Measurements from ENCODE around the gene DBNDD2.
A peak's percentile ranks its signal among the peaks of the same experiment; 100 is the strongest.

The DBNDD2 gene

DNA sequence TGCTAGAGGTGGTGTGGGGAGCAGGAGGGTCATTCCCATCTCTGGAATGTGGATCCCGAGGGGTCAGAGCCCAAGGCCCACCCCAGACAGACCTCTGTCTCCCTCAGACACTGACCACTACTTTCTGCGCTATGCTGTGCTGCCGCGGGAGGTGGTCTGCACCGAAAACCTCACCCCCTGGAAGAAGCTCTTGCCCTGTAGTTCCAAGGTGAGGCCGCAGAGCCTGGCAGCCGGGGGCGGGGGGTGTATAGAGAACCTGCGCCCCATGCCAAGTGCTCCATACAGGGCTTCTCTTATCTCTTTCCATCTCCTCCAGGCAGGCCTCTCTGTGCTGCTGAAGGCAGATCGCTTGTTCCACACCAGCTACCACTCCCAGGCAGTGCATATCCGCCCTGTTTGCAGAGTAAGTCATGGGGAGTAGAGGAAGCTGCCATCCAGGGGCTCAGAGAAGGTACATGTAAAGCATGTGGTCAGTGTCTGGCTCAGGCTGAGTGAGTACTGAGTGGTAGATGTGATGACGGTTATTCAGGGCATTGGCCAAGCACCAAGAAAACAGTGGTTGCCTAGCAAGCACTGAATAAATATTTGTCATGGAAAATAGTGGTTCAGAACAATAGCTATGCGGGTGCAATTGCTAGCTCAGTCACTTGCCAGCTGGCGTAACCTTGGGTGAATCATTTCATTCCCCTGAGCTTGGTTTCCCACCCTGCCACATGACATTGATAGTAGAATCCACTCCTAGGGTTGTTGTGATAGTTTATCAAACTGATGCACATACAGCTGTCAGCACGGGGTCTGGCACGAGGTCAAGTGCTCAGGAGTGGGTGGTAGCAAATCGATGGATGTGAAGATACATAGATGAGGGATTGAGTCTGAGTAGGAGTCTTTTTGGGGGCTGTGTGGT lies 11.4 kb downstream of the DBNDD2 start:
- peak; percentile 35 for DNase-seq

DNA sequence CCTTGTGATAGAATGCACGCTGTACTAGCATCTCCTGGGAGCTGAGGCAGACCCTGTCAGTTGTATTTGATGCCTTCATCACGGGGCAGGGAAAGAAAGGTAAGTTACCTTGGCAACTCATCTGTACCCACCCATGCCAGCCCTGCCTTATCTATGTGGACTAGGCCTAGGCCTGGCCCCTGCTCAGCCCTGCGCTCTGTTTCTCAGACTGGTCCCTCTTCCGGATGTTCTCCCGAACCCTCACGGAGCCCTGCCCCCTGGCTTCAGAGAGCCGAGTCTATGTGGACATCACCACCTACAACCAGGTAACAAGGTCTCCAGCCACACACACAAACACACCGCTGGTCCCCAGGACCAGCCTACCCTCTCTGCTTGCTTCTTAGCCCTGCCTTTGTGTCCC lies 12.0 kb downstream of the DBNDD2 start:
- DNase-seq, result no peak

DNA sequence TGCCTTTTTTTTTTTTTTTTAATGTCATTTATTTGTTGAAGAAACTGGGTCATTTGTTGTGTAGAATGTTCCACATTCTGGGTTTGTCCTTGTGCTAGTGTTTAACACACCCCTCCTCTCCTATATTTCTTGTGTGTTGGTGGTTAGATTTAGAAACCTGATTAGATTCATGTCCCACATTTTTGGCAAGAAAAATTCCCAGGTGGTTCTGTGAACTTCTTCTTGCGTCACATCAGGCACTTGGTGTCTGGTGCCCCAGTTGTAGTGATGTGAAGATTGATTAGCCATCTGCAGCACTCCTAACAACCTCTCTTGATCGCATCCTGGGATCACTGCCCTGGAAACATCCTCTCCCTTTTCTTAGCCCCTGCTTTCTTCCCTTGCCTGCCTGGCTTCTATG lies 15.6 kb downstream of the DBNDD2 start:
- no peak for DNase-seq

DNA sequence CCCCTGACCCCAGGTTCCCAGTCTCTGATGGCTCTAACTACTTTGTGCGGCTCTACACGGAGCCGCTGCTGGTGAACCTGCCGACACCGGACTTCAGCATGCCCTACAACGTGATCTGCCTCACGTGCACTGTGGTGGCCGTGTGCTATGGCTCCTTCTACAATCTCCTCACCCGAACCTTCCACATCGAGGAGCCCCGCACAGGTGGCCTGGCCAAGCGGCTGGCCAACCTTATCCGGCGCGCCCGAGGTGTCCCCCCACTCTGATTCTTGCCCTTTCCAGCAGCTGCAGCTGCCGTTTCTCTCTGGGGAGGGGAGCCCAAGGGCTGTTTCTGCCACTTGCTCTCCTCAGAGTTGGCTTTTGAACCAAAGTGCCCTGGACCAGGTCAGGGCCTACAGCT lies 17.5 kb downstream of the DBNDD2 start:
- DNase-seq, result no peak

DNA sequence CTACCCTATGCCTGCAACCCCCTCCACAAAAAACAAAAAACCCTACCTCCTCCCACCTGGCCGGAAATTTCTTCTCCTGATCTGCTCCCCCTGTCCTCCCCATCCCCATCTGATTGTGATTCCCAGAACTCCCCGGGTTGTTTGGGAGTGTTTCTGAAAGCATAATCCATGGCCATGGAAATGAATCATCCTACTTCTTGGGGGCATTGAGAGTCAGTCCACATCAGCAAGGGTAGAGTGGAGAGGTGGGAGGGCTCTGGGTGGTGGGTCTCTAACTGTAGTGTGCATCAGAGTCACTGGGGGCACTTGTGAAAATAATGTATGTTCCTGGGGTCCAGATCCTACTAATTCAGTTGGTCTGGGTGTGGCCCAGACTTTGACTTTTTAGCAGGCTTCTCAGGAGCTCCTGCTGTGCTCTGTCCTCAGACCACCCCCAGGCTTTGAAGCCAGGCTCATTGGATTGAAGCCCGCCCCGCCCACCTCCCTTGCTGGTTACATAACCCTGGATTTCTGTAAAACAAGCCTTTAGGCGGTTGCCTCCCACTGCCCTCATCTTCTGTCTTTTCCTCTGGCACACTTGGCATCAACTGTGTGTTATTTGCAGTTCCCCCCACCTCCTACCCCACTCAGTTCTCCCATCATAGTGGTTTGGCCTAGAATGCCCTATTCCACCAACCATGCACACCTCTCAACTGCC lies 18.4 kb downstream of the DBNDD2 start:
- no peak for DNase-seq

DNA sequence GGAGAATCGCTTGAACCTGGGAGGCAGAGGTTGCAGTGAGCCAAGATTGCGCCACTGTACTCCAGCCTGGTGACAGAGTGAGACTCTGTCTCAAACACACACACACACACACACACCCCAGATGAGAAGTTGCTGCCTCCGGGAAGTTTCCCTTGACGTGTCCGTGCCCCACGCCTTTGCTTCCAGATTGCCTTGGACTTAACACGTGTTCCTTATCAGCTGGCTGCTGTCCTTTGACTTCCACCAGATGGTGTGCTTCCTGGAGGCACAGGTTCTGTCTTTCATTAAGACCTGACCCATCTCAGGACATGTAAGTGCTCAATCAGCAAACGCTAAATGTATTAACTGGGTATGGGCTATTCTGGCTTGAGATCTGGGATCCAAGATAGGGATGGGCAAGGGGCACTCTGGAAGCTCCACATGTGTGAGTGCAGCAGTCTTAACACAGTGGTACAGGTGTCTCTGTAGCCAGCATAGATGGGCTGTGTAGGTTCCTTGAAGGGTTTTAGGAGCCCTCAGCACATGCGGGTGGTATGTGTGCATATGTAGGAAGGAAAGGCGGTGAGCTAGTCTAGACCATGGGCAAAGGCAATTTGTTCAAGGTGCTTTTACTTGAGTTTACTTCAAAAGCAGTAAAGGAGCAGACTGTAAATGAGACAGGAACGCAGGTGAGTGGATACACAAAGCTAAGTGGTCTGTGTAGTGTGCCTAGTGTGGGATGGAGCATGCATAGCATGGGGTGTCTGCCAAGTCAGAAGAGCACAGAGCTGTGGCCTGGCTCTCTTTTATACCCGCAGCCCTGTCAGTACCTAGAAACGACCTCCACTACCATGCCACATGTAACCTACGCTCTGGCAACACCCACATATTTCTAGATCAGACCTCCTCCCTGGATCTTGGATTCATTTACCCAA lies 19.4 kb downstream of the DBNDD2 start:
- DNase-seq, result no peak

DNA sequence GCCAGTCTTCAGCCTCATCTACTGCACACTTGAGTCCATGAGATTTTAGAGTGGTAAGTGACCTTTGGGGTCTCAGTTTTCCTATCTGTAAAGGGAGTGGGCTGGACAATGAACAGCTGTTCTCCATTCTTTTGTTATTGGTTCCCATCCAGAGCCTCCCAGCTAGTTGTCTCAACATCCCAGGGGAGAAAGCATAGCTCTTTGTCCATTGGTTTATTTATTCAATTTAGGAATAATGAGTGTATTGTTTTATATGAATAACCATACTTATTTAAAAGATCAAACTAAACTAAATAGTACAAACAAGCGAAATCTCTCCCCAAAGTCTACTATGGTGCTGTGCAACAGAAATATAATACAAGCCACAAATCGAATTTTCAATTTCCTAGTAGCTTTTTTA lies 21.5 kb downstream of the DBNDD2 start:
- DNase-seq, result peak; percentile 78

DNA sequence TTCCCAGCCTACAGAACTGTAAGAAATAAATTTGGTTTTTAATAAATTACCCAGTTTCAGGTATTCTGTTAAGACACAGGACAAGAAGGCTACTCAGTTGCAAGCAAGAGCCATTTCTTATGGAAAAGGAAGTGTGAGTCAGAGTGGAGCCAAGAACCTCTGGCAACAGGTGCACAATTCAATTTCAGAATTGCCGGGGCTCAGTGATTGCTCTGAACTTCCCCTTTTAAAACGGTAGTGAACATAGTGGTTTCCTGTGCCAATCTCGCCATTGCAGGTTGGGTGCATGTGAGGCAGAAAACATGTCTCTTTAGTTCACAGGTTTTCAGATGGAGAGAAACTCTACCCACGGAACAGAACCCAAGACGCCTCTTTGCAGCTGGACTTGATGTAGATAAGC lies 24.2 kb downstream of the DBNDD2 start:
- no peak for DNase-seq

DNA sequence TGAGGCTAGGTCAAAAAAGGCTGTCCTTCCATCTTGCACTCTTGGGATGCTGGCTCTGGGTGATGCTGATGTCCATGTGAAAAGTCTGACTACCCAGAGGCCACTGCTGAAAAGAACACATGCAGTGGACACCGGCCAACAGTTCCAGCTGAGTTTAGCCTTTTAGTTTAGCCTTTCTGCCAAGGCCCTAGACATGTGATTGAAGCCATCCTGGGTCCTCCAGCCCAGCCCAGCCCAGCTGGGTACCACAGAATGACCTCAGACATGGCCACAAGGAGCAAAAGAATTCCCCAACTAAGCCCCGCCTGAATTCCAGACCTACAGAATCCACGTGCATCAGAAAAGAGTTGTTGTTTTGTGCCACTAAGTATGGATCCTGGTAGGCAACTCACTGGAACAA lies 25.2 kb downstream of the DBNDD2 start:
- DNase-seq, result peak; percentile 94

DNA sequence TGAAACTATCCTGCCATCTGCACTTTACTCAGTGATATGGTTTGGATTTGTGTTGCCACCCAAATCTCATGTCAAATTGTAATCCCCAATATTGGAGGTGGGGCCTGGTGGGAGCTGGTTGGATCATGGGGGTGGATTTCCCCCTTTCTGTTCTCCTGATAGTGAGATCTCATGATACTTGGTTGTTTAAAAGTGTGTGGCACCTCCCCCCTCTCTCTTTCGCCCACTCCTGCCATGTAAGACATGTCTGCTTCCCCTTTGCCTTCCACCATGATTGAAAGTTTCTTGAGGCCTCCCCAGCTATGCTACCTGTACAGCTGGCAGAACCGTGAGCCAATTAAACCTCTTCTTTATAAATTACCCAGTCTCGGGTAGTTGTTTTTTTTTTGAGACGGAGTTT lies 25.9 kb downstream of the DBNDD2 start:
- DNase-seq, result no peak

DNA sequence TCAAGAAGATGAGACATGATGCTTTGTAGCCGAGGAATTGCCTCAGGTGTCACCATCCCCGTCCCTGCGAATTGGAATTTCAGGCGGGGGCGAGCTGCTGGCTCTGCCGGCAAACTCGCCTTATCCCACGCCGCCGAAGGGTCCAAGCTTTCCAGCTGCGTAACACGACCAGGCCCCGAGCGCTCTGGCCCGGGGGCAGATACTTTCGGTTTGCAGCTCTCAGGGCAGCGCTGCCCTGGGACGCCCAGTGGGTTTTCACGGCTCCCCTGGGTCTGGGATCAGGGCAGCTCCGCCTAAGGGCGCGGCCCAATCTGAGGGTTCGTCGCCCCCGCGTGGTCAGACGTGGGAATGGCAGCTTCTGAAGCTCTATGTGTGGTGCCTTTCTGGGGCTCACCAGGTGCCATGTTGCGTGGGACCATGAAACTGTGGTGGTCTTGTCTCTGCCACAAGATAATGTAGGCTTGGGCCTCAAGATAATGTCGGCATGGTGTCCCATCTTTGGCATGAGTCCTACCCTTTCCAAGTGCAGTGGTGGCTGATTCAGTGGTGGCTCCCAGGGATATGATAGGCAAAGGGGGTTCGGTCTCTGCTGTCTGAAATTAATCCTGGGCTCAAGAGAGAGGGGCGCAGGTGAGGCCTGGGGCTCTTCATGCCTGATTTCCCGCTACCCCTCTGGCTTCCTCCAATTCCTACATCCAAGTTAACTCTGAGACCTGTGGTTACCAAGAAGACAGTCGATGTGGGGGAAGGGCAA lies 28.8 kb downstream of the DBNDD2 start:
- DNase-seq, result peak; percentile 93

DNA sequence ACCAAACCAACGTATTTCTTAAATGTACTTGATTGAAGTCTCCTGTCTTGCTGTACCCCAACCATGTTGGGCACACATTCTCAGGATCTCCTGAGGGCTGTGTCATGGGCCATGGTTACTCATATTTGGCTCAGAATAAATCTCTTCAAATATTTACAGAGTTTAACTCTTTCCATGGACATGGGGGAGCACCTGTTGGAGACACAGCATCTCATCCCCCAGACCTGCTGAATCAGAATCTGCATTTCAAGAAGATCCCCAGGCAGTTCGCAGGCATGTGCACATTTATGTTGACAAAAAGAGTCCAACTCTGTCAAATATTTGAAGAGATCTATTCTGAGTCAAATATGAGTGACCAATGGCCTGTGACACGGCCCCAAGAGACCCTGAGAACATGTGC lies 32.3 kb downstream of the DBNDD2 start:
- DNase-seq, result no peak

DNA sequence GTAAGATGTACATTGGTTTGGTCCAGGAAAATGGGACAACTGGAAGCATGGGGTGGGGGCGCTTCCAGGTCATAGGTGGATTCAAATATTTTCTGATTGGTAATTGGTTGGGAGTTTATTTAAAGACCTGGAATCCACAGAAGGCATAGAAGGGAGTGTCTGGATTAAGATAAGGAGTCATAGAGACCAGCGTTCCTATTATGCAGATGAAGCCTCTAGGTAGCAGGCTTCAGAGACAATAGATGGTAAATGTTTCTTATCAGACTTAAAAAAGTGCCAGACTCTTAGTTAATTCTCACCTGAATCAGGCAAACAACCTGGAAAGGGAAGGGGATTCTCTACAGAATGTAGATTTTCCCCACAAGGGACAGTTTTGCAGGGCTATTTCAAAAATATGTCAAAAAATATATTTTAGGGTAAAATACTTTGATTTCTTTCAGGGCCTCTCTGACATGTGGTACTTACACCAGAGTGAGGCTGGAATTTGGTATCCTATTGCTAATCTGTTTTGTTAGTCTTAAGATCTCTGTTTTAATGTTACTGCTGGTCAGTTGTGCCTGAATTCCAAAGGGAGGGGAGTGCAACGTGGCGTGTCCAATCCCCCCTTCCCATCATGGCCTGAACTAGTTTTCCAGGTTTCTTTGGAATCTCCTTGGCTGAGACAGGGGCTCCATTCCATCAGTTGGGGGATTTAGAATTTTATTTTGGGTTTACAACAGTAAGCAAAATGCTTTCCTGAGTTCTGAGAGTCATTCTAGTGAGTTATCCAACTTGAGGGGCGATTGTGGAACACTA lies 33.0 kb downstream of the DBNDD2 start:
- no peak for DNase-seq

DNA sequence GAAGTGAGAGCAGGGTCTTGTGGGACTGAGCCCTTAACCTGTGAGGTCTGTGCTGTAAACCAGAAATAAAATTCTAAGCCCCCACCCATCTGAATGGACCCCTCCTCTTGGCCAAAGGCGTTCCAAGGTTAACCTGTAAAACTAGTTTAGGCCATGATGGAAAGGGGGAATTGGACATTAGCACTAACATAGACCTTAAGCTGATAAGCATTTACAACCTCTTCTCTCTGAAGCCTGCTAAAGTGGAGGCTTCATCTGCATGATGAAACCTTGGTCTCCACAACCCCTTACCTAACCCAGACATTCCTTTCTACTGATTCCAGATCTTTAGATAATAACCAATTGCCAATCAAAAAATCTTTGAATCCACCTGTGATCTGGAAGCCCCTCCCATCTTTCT lies 33.7 kb downstream of the DBNDD2 start:
- no peak for DNase-seq

DNA sequence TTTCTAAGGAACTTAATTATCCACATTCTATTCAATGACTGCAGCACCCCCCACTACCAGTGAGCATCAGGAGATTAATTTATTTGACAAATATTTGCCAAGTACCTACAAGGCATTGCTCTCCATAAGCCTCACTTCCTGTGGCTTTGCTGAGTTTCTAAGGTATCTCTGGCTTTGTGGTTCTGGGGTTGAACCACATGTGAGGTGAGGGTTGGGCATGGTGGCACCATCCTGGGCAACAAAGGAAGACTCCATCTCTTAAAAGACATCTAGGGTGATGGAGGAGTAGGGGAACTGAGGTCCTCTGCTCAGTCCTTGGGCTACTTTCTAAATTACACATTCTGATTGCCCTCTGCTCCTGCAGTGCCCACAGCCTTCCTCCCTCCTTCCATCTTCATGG lies 36.0 kb downstream of the DBNDD2 start:
- no peak for DNase-seq

DNA sequence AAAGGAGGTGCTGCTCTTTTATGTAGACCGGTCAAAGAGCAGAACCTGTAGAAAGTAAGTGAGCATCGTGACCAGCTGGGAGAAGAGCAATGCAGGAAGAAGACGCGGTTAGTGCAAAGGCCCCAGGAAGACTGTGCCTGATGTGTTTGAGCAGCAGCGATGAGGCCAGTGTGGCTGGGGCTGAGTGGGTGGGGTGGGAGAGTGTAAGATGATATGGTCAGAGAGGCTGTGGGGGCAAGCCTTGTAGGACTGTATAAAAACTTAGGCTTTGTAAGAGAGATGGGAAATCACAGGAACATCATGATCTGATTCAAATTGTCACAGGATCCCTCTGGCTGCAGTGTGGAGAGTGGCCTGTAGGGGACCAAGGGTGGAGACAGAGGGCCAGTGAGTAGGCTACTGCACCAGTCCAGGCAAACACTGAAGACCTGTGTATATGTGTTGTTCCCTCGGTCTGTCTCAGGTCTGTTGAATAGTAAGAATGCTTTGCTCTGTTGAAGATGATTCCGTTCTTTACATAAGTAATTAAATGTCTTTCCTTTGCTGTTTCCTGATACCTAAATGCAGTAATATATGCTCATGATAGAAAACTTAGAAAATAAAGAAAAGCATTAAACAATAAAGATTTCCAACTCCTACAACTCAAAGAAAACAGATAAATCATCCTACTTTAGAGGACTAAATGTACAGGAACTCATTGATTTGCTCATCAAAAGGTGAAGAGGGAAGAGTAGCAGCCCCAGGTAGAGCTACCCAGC lies 37.9 kb downstream of the DBNDD2 start:
- no peak for DNase-seq

DNA sequence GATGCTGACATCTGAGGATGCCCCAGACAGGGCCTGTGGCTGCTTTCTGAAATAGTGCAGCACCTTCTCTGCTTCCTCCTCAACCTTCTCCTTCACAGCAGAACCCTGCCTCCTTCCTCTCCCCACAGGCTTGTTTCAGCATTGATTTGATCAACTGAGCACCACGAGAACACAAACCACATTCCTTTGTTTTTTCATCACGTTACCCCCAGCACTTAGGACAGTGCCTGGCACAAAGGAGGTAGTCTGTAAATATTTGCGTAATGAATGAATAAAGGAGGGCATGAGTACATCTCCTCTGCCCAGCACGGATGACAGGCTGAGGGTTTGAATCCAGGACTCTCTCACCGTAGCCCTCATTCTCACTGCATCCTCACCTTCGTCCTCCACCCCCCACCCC lies 40.2 kb downstream of the DBNDD2 start:
- DNase-seq, result no peak

DNA sequence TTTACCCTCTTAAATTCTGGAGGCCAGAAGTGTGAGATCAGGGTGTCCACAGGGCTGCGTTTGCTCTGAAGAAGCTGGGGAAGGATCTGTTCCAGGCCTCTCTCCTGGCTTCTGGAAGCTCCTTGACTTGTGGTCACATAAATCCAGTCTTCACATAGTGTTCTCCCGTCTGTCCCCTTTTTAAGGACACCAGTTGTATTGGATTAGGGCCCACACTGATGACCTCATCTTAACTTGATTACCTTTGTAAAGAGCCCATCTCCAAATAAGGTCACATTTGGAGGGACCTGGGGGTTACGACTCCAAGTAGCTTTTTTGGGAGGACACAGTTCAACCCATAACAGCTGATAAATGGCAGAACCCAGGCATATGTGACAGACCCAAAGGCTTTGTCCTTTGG lies 41.4 kb downstream of the DBNDD2 start:
- DNase-seq, result no peak

DNA sequence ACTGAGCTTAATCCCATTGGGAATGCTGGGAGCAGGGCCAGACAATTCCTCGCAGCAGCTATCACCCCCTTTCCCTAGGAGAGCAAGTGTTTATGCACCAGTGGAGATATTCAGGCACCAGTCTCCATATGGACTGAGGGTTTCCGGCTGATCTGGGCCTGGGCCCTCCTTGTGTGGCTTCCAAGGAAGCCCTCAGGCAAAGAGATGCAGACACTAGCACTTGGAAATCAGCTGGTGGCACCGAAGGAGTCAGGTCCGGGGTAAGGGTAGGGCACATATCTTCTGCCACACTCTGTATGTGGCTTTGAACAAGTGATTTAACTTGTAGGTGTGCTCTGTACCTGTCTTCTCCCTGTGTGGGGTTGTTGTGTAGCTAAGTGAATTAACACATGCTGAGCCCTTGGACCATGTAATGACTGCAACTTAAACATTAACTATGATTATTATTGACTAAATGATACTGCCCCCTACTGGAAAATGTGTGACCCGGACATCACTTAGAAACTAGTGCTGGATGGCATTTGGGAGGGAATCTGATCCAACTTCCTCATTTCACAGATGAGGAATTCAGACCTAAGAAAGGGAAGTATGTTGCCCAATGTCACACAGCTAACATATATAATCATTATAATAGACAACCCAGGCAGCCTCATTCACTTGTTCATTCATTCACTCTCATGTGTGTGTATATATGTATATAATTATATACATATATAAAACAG lies 42.2 kb downstream of the DBNDD2 start:
- peak; percentile 63 for DNase-seq

DNA sequence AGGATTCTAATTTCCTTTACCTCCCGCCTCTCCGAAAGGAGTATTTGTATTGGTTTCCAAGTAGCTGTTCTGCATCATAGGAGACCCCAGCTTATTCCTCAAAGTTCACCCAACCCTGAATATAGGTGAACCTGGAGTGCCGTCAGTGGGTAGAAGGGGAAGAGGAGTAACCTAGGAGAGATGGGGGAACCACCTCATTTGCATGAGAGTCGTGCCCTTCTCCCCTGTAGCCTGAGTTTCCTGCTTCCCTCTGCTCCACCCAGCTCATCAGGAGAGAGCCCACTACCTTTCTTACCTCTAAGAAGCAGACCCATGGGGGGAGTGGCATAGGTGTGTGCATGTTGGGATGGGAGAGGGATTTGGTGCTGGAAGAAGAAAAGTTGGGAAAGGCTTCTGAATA lies 44.1 kb downstream of the DBNDD2 start:
- DNase-seq, result no peak
